Astrocyte (in vitro differentiated cells and primary cell): Measurements from ENCODE around the gene PEX26.

ENCODE experiments used
- EZH2 ChIP-seq: IDR thresholded peaks from 2 replicates; pipeline ENCODE4 v1.6.1; 2012; ENCODE audit warnings: mild to moderate bottlenecking, low read length, inconsistent platforms; ENCODE audit not compliant: insufficient read depth
- TF ChIP-seq, protein P1 (sequence below): IDR thresholded peaks from 2 replicates; pipeline ENCODE4 v1.5.1; 2011; ENCODE audit warnings: low read depth, mild to moderate bottlenecking, inconsistent platforms, low read length, moderate library complexity; ENCODE audit not compliant: insufficient read depth

DNA sequence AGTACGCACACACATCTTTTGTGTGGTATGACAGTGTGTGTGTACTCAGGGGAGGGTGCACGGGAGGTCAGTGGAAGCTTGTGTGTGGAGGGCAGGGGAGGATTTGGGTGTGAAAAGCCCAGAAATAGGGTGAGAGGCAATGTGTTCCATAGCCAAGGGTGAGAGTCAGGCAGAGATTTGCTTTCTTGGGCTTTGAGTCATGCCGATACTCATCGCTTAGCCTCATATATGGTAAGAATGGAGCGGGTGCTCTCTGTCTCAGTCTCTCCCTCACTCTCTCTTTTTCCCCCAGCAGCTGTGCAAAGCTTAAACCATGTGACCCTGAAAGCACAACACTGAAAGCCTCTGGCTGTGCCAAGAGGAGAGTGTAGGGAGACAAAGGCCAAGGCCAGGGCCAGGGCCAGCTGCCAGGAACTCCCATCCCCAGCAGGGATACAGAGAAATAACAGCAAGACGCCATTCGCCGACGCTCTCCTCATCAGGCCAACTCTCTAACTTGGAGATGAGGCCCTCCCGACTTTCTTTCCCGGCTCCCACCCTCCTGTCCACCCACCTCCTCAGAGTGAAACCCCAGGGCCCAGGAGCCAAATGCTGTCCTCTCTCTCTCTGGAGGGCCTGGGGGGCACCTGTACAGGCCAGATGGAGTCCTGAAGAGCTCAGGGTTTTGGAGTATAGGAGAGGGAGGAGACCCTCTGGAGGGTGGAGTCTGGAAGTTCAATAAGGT lies 33.1 kb upstream of the PEX26 start:
- TF ChIP-seq, protein P1, sequence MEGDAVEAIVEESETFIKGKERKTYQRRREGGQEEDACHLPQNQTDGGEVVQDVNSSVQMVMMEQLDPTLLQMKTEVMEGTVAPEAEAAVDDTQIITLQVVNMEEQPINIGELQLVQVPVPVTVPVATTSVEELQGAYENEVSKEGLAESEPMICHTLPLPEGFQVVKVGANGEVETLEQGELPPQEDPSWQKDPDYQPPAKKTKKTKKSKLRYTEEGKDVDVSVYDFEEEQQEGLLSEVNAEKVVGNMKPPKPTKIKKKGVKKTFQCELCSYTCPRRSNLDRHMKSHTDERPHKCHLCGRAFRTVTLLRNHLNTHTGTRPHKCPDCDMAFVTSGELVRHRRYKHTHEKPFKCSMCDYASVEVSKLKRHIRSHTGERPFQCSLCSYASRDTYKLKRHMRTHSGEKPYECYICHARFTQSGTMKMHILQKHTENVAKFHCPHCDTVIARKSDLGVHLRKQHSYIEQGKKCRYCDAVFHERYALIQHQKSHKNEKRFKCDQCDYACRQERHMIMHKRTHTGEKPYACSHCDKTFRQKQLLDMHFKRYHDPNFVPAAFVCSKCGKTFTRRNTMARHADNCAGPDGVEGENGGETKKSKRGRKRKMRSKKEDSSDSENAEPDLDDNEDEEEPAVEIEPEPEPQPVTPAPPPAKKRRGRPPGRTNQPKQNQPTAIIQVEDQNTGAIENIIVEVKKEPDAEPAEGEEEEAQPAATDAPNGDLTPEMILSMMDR, result no peak
- no peak for TF ChIP-seq EZH2
